Hematopoietic multipotent progenitor cell treated with erythropoietin and hydrocortisone succinate and interleukin-3 and kit ligand, for 15 days (in vitro differentiated cells): Measurements from ENCODE around the gene NIBAN1.
"Not testable (repeated sequence)": the region's sequence is repeated elsewhere in the genome, so short reads cannot be mapped to it uniquely, and the experiment has no call there.

ENCODE experiments used
- DNase-seq: peaks from one replicate; pipeline ENCODE4 v3.0.0-alpha.2; 2015; ENCODE audit warnings: low spot score

NIBAN1 gene

GRCh38 chr1:184974056-184974836 is at the start of gene NIBAN1:
TSS of gene NIBAN1 (minus strand) at chr1:184974508. CDS start at chr1:184974356, 152 bp downstream.
- peak; percentile 46 for DNase-seq

DNA sequence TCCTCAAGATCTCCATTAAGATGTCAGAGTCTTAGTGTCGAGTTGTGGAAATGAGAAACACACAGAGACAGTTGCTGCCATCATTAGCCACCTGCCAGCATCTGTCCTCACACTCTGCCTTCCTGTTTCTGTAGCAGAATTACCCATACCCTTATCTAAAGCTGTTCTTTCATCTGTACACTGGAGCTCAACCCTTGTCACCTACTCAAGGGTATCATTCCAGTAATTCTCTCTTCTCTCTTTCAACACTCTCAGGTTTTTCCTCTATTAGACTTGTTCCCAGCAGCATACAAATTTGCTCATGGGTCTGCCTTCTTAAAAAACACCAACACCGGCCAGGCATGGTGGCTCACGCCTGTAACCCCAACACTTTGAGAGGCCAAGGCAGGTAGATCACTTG is 43.7 kb upstream of the NIBAN1 start:
- no peak for DNase-seq

- no peak for DNase-seq
Observed at GRCh38 chr1:185017338-185017737, 43.0 kb upstream of the NIBAN1 start.

DNA sequence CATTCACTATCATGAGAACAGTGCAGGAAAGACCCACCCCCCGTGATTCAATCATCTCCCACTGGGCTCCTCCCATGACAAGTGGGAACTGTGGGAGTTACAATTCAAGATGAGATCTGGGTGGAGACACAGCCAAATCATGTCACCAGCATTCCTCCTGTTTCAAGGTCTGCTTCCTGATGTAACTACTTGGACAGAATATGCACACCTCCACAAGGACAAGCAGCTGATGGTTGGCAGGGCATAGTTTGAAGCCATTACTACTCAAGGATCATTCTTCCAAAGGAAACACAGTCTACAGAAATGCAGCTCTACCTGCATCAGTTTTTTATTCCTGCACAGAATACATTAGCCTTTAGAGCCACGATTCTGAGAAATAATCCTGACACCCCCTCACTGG is 42.6 kb upstream of the NIBAN1 start:
- no peak for DNase-seq

GRCh38 chr1:185015631-185016030 is 41.3 kb upstream of the NIBAN1 start:
- DNase-seq = no peak

GRCh38 chr1:185014941-185015340 is 40.6 kb upstream of the NIBAN1 start:
- DNase-seq = no peak

DNA sequence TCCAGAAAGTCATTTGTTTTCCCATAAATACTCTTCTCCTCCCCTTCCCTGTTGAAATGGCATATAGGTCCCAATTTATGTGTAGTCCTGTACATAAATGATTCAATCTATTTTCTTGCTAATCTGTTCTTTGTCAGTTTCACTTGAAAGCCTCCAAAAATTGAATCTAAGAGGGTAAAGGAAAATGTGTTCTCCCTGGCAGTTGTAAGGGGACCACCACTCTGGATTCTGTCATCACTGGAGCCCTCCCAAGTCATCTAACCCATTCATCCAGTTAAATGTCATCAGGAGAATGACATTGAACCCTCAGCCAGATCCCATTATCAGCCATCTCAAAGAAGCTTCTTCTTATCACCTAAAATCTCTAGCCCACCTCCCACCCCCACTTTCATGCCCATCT is 36.1 kb upstream of the NIBAN1 start:
- no peak for DNase-seq

- no peak for DNase-seq
Observed at GRCh38 chr1:185008838-185009237, 34.5 kb upstream of the NIBAN1 start.

GRCh38 chr1:185001312-185001880 is 27.1 kb upstream of the NIBAN1 start:
- not testable (repeated sequence) for DNase-seq

DNA sequence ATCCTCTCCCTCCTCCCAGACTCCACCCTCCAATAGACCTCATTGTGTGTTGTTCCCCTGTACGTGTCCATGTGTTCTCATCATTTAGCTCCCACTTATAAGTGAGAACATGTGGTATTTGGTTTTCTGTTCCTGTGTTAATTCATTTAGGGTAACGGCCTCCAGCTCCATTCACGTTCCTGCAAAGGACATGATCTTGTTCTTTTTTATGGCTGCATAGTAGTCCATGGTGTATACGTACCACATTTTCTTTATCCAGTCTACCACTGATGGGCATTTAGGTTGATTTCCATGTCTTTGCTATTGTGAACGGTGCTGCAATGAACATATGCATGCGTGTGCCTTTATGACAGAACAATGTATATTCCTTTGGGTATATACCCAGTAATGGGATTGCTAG is 25.7 kb upstream of the NIBAN1 start:
- not testable (repeated sequence) for DNase-seq

- no peak for DNase-seq
Observed at GRCh38 chr1:184994301-184994700, 20.0 kb upstream of the NIBAN1 start.

GRCh38 chr1:184992271-184992670 is 18.0 kb upstream of the NIBAN1 start:
- DNase-seq = no peak

DNA sequence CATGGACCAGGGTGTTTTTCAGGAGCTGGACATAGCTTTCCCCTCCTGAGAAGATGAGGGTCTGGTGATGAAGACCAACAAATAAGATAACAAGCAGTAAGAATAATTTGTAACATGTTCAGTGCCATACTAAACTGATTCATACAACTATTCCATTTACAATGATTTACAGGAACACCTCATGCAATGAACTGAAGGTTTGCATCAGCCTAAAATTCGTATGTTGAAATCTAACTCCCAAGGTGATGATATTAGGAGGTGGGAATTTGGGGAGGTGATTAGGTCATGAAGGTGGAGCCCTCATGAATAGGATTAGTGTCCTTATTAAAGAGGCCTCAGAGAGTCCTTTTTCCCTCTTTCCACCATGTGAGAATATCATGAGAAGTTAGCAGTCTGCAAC is 15.9 kb upstream of the NIBAN1 start:
- no peak for DNase-seq

- DNase-seq = no peak
Observed at GRCh38 chr1:184988506-184988905, 14.2 kb upstream of the NIBAN1 start.

DNA sequence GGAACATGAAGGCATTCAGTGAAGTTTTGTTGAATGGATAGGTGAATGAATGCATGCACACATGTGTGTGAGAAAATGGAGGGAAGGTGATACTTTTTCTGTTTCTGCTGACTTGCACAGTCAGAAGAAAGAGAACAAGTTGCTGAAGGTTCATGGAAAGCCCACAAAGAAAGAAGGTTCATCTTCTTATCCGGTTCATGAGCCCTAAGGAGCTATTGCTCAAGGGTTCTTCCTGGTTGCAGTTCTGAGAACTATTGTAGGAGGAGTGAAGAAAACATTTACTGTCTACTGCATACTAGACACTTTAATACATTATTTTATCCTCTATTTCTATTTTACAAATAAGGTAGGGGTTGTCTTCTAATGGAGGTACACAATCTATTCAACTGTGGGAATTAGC is 13.4 kb upstream of the NIBAN1 start:
- DNase-seq = no peak

- DNase-seq = no peak
Observed at GRCh38 chr1:184986250-184986649, 11.9 kb upstream of the NIBAN1 start.

GRCh38 chr1:184982002-184982954 is 8.0 kb upstream of the NIBAN1 start:
- peak; percentile 71 for DNase-seq

- DNase-seq = no peak
Observed at GRCh38 chr1:184980726-184981125, 6.4 kb upstream of the NIBAN1 start.

GRCh38 chr1:184975208-184975870 is 1.0 kb upstream of the NIBAN1 start:
- no peak for DNase-seq

- DNase-seq = no peak
Observed at GRCh38 chr1:184974837-184975115, 468 bp upstream of the NIBAN1 start.

GRCh38 chr1:184973272-184974055 is 844 bp downstream of the NIBAN1 start:
- DNase-seq = peak; percentile 61
